ENCODE data around the gene SAMD4A.

The SAMD4A gene

GRCh38 chr14:54690887-54691286 is 124.0 kb downstream of the SAMD4A start:
- H3K27ac ChIP-seq (ENCODE audit: low read depth, low read length, poor library complexity, severe bottlenecking), result no peak overlapping the region

GRCh38 chr14:54691525-54692283 is 124.8 kb downstream of the SAMD4A start:
- Histone ChIP-seq H2AFZ (ENCODE audit: low read length) (no peak overlapping the region), H4K20me1 (ENCODE audit: insufficient read depth, low read length) (no peaks in the 10 kb centered on the region), H3K9ac (ENCODE audit: low read length) (no peak overlapping the region), H3K4me3 (ENCODE audit: low read depth, low read length, poor library complexity, severe bottlenecking) (no peak overlapping the region), H3K9me2 (ENCODE audit: low read depth, low read length) (no peaks in the 10 kb centered on the region), H3F3A (ENCODE audit: insufficient read depth, low read length) (no peaks in the 10 kb centered on the region), H3K79me2 (ENCODE audit: insufficient read depth, low read length) (no peaks in the 10 kb centered on the region), H3K4me2 (ENCODE audit: low read length) (no peak overlapping the region), H3K27ac (ENCODE audit: low read depth, low read length, poor library complexity, severe bottlenecking) (no peak overlapping the region), H3K36me3 (ENCODE audit: insufficient read depth, low read length) (no peaks in the 10 kb centered on the region), H3K9me3 (ENCODE audit: low read length) (no peaks in the 10 kb centered on the region), H3K4me1 (ENCODE audit: insufficient read depth, low read length, severe bottlenecking) (no peaks in the 10 kb centered on the region), H3K27me3 (ENCODE audit: insufficient read depth, low read length) (no peaks in the 10 kb centered on the region; the same call in 1 of the 2 replicates)
- TF ChIP-seq CTCF (IDR thresholded peaks at IDR 0.05; ENCODE audit: low read length) (peak; percentile 77), EZH2 (IDR thresholded peaks at IDR 0.05; ENCODE audit: borderline replicate concordance, low read length) (no peak)

More at GRCh38 chr14:54690887-54691286, 124.0 kb downstream of the SAMD4A start:
- no peak overlapping the region for H3K4me2 ChIP-seq (ENCODE audit: low read length)
- H3K4me1 ChIP-seq (ENCODE audit: insufficient read depth, low read length, severe bottlenecking), result no peaks in the 10 kb centered on the region
- H3K9ac ChIP-seq (ENCODE audit: low read length), result no peak overlapping the region
- no peaks in the 10 kb centered on the region for H3K79me2 ChIP-seq (ENCODE audit: insufficient read depth, low read length)
- TF ChIP-seq EZH2 (IDR thresholded peaks at IDR 0.05; ENCODE audit: borderline replicate concordance, low read length) (no peak), CTCF (IDR thresholded peaks at IDR 0.05; ENCODE audit: low read length) (no peak)
- no peak overlapping the region for H3K4me3 ChIP-seq (ENCODE audit: low read depth, low read length, poor library complexity, severe bottlenecking)
- no peaks in the 10 kb centered on the region for H3K9me2 ChIP-seq (ENCODE audit: low read depth, low read length)
- H3F3A ChIP-seq (ENCODE audit: insufficient read depth, low read length), result no peaks in the 10 kb centered on the region
- peaks cover 3% of the 10 kb centered on the region; the same call in 1 of the 2 replicates for H3K27me3 ChIP-seq (ENCODE audit: insufficient read depth, low read length)
- no peaks in the 10 kb centered on the region for H3K9me3 ChIP-seq (ENCODE audit: low read length)
- H4K20me1 ChIP-seq (ENCODE audit: insufficient read depth, low read length), result no peaks in the 10 kb centered on the region
- H2AFZ ChIP-seq (ENCODE audit: low read length), result no peak overlapping the region
- H3K36me3 ChIP-seq (ENCODE audit: insufficient read depth, low read length), result no peaks in the 10 kb centered on the region

GRCh38 chr14:54692284-54692772 is 125.4 kb downstream of the SAMD4A start:
- no peaks in the 10 kb centered on the region for H3F3A ChIP-seq (ENCODE audit: insufficient read depth, low read length)
- no peak overlapping the region for H3K9ac ChIP-seq (ENCODE audit: low read length)
- H3K27me3 ChIP-seq (ENCODE audit: insufficient read depth, low read length), result no peaks in the 10 kb centered on the region; the same call in 1 of the 2 replicates
- no peak overlapping the region for H3K4me2 ChIP-seq (ENCODE audit: low read length)
- H3K4me1 ChIP-seq (ENCODE audit: insufficient read depth, low read length, severe bottlenecking), result no peaks in the 10 kb centered on the region
- no peaks in the 10 kb centered on the region for H3K9me2 ChIP-seq (ENCODE audit: low read depth, low read length)
- no peak overlapping the region for H2AFZ ChIP-seq (ENCODE audit: low read length)
- H3K27ac ChIP-seq (ENCODE audit: low read depth, low read length, poor library complexity, severe bottlenecking), result no peak overlapping the region
- no peak for TF ChIP-seq EZH2 (IDR thresholded peaks at IDR 0.05; ENCODE audit: borderline replicate concordance, low read length)
- no peak for TF ChIP-seq CTCF (IDR thresholded peaks at IDR 0.05; ENCODE audit: low read length)
- H3K79me2 ChIP-seq (ENCODE audit: insufficient read depth, low read length), result no peaks in the 10 kb centered on the region
- H3K36me3 ChIP-seq (ENCODE audit: insufficient read depth, low read length), result no peaks in the 10 kb centered on the region
- no peak overlapping the region for H3K4me3 ChIP-seq (ENCODE audit: low read depth, low read length, poor library complexity, severe bottlenecking)
- no peaks in the 10 kb centered on the region for H3K9me3 ChIP-seq (ENCODE audit: low read length)
- H4K20me1 ChIP-seq (ENCODE audit: insufficient read depth, low read length), result no peaks in the 10 kb centered on the region

All from OCI-LY1 (cell line).